DOHH2 (cell line): ENCODE data around the gene CLCN6.

Experiments used
- H3F3A ChIP-seq: fragments of 200-600 bp; sonication (generic), shearing (Covaris generic); 2 replicates; pipeline ENCODE4 v1.6.0; 2016; ENCODE audit warnings: antibody characterized with exemption, mild to moderate bottlenecking; ENCODE audit not compliant: control insufficient read depth, insufficient read depth
- H3K27ac ChIP-seq: fragments of 200-600 bp; sonication (generic); 2 replicates; pipeline ENCODE4 v1.5.1; 2014; ENCODE audit warnings: low read depth, mild to moderate bottlenecking, low read length, moderate library complexity
- H3K27me3 ChIP-seq: fragments of 200-600 bp; sonication (generic); 2 replicates; pipeline ENCODE4 v1.6.1; 2014; ENCODE audit warnings: mild to moderate bottlenecking, low read length, mixed read lengths; ENCODE audit not compliant: control insufficient read depth
- H3K36me3 ChIP-seq: fragments of 200-600 bp; sonication (generic); 2 replicates; pipeline ENCODE4 v1.6.1; 2014; ENCODE audit warnings: mild to moderate bottlenecking, low read length, moderate library complexity, mixed read lengths; ENCODE audit not compliant: control insufficient read depth
- H3K4me1 ChIP-seq: fragments of 200-600 bp; sonication (generic); 2 replicates; pipeline ENCODE4 v1.6.1; 2014; ENCODE audit warnings: mild to moderate bottlenecking, low read length, mixed read lengths; ENCODE audit not compliant: control insufficient read depth
- H3K4me2 ChIP-seq: fragments of 200-600 bp; sonication (generic); 2 replicates; pipeline ENCODE4 v1.6.0; 2014; ENCODE audit warnings: mild to moderate bottlenecking, low read length, moderate library complexity
- H3K4me3 ChIP-seq: fragments of 200-600 bp; sonication (generic); 2 replicates; pipeline ENCODE4 v1.5.1; 2014; ENCODE audit warnings: mild to moderate bottlenecking, low read length, mixed read lengths
- H3K79me2 ChIP-seq: fragments of 200-600 bp; sonication (generic); 2 replicates; pipeline ENCODE4 v1.6.1; 2014; ENCODE audit warnings: mild to moderate bottlenecking, low read length, mixed read lengths; ENCODE audit not compliant: control insufficient read depth
- H3K9me2 ChIP-seq: fragments of 200-600 bp; sonication (generic); replicated peaks from 2 replicates; pipeline ENCODE4 v1.6.1; 2014; ENCODE audit warnings: mild to moderate bottlenecking, low read length, mixed read lengths; ENCODE audit not compliant: control insufficient read depth
- H3K9me3 ChIP-seq: fragments of 200-600 bp; sonication (generic); 2 replicates; pipeline ENCODE4 v1.6.1; 2014; ENCODE audit warnings: antibody characterized with exemption, low read length, mixed read lengths; ENCODE audit not compliant: control insufficient read depth, insufficient read depth
- H4K20me1 ChIP-seq: fragments of 200-600 bp; sonication (generic); 2 replicates; pipeline ENCODE4 v1.6.0; 2014; ENCODE audit warnings: low read depth, mild to moderate bottlenecking, antibody characterized with exemption, low read length, moderate library complexity; ENCODE audit not compliant: control insufficient read depth, insufficient read depth
- EZH2phosphoT487 ChIP-seq: fragments of 200-600 bp; sonication (generic); IDR thresholded peaks from 2 replicates; pipeline ENCODE4 v1.6.1; 2017; ENCODE audit warnings: borderline replicate concordance, mild to moderate bottlenecking, antibody characterized with exemption, low read length, moderate library complexity, mixed read lengths
- TF ChIP-seq, protein P1 (sequence below): fragments of 200-600 bp; sonication (generic); IDR thresholded peaks from one replicate; pipeline ENCODE4 v1.5.1; 2014; ENCODE audit warnings: antibody characterized with exemption, mild to moderate bottlenecking, low read depth, low read length; ENCODE audit not compliant: poor library complexity, severe bottlenecking

Gene CLCN6

DNA sequence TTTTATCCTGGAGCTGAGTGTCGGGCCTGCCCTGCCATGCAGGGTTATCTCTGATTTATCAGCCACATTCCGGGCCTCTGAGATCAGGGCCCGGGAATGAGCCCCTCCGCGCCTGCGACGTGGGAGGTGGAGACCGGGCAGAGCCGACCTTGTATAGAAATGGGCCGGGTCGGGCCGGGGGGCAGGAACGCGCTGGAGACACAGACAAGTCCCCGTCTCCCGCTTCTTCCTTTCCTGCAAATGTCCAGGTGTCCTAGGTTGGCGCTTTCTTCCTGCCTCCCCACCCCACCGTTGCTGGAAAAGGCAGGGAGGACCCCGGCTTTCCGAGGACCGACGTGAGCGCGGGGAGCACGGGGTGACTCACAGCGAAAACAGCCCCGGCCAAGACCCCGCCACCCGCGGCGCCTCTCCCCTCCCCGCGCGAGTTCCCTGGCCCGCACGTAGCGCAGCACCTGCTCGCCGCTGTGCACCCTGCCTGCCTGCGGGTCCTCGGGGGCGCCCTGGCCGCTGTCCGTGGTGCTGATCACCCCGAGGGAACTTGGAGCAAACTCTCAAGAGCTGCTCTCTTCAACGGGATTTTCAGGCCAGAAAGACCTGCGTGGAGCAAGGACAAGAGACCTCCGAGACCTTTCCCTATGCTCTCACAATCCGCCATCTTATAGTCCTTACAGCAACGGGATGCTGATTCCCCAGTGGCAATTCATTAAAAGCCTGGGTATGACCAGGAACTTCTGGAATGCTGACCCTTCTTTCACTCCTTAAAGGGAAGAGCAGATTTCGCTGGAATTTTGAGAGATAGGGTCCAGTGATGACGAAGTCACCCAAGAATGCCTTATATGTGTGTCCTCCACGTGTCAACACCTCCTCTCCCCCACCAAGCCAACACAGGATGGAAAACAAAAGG, 53.2 kb downstream of the CLCN6 start:
- H3K4me1 ChIP-seq = peaks cover 15% of the 10 kb centered on the region
- no peaks in the 10 kb centered on the region for H4K20me1 ChIP-seq
- no peaks in the 10 kb centered on the region for H3F3A ChIP-seq
- no peak overlapping the region for H3K4me3 ChIP-seq
- H3K27me3 ChIP-seq = peaks cover 64% of the 10 kb centered on the region
- no peaks in the 10 kb centered on the region for H3K36me3 ChIP-seq
- H3K79me2 ChIP-seq = no peaks in the 10 kb centered on the region
- no peak overlapping the region for H3K27ac ChIP-seq
- no peaks in the 10 kb centered on the region for H3K9me3 ChIP-seq
- no peak overlapping the region for H3K4me2 ChIP-seq
- no peaks in the 10 kb centered on the region for H3K9me2 ChIP-seq
- TF ChIP-seq EZH2phosphoT487 = no peak
- TF ChIP-seq, protein P1, sequence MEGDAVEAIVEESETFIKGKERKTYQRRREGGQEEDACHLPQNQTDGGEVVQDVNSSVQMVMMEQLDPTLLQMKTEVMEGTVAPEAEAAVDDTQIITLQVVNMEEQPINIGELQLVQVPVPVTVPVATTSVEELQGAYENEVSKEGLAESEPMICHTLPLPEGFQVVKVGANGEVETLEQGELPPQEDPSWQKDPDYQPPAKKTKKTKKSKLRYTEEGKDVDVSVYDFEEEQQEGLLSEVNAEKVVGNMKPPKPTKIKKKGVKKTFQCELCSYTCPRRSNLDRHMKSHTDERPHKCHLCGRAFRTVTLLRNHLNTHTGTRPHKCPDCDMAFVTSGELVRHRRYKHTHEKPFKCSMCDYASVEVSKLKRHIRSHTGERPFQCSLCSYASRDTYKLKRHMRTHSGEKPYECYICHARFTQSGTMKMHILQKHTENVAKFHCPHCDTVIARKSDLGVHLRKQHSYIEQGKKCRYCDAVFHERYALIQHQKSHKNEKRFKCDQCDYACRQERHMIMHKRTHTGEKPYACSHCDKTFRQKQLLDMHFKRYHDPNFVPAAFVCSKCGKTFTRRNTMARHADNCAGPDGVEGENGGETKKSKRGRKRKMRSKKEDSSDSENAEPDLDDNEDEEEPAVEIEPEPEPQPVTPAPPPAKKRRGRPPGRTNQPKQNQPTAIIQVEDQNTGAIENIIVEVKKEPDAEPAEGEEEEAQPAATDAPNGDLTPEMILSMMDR = peak; percentile 41

DNA sequence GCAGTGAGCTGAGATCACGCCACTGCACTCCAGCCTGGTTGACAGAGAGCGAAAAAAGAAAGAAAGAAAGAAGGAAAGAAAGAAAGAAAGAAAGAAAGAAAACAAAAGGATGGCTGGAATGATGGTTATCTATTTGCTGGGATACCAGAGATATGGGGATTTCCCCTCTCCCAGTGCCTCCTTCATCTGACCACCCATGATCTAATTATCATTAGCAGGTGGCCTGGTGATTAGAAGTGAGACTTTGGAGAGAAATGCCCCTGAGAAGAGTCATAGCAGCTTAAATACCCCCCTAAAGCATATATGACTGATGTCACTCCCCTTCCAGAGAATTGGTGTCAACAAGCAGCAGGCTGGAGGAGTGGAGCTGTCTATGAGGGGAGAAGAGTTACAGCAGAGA, 54.1 kb downstream of the CLCN6 start:
- Histone ChIP-seq H3K9me2 (no peaks in the 10 kb centered on the region), H3K27me3 (peaks cover 61% of the 10 kb centered on the region), H3K9me3 (no peaks in the 10 kb centered on the region), H4K20me1 (no peaks in the 10 kb centered on the region), H3F3A (no peaks in the 10 kb centered on the region), H3K4me2 (no peak overlapping the region), H3K79me2 (no peaks in the 10 kb centered on the region), H3K4me1 (peaks cover 20% of the 10 kb centered on the region), H3K36me3 (no peaks in the 10 kb centered on the region), H3K4me3 (no peak overlapping the region), H3K27ac (no peak overlapping the region)
- TF ChIP-seq, protein P1 = no peak
- no peak for TF ChIP-seq EZH2phosphoT487

DNA sequence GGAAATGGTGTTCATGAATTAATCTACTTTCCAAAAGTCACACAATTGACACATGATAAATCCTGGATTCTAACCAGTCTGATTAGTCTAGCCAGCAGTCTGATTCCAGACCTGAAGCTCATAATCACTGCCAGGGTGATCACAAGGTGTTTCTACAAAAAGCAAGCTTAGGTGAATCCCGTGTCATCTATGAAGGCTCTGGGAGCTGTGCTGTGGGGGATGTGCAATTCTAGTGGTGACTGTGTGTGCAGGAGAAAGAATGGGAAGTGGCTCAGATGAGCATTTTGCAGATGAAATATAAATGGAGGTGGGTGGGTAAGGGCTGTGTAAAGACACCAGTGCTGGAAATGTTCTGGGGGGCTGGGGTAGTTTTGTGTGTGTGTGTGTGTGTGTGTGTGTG, 54.6 kb downstream of the CLCN6 start:
- no peak for TF ChIP-seq EZH2phosphoT487
- TF ChIP-seq, protein P1 = no peak
- Histone ChIP-seq H3K9me2 (no peaks in the 10 kb centered on the region), H3K4me1 (peaks cover 20% of the 10 kb centered on the region), H3K27me3 (peaks cover 61% of the 10 kb centered on the region), H3K79me2 (no peaks in the 10 kb centered on the region), H4K20me1 (no peaks in the 10 kb centered on the region), H3K4me2 (no peak overlapping the region), H3K9me3 (no peaks in the 10 kb centered on the region), H3K27ac (no peak overlapping the region), H3F3A (no peaks in the 10 kb centered on the region), H3K36me3 (no peaks in the 10 kb centered on the region), H3K4me3 (no peak overlapping the region)
